SK-N-SH (cell line): Measurements from ENCODE around the gene IRX6. TPM values are rescaled to one million over a fixed set of nuclear protein-coding genes. Genes with fewer than 3 reads are reported as not detected.

Source experiments
- CTCF ChIA-PET: fragments of 300-600, 350-600 bp; formaldehyde crosslinking; extraction: SDS; loops from one replicate; lab custom pipeline; 2021; lab: Yijun Ruan, JAX
- POLR2A ChIA-PET: fragments of 350-600 bp; sonication (Branson Sonifier 250); formaldehyde crosslinking; extraction: SDS; loops from one replicate; lab custom pipeline; 2020; ENCODE audit warnings: antibody characterized with exemption, inconsistent platforms; lab: Yijun Ruan, JAX
- DNase-seq: peaks from one replicate; pipeline ENCODE4 v3.0.0; 2012
- H2AFZ ChIP-seq: fragments of 200-600 bp; sonication (generic); 2 replicates; pipeline ENCODE4 v1.8.1; 2016; ENCODE audit warnings: antibody characterized with exemption, mild to moderate bottlenecking, low read depth
- H3F3A ChIP-seq: fragments of 200-600 bp; sonication (generic); replicated peaks from 2 replicates; pipeline ENCODE3; 2016; ENCODE audit warnings: antibody characterized with exemption, mild to moderate bottlenecking; ENCODE audit not compliant: insufficient read depth
- H3K27ac ChIP-seq, 2 experiments: fragments of 200-500 bp in 1 of 2; fragments of 200-600 bp in 1 of 2; sonication (Bioruptor generic) in 1 of 2; sonication (generic), shearing (Covaris generic) in 1 of 2; 2 replicates each; pipeline versions ENCODE4 v1.5.1 to v1.6.1; 2014 to 2016; ENCODE audit warnings: low read depth in 2 of 2, inconsistent platforms in 1 of 2, low read length in 1 of 2, mild to moderate bottlenecking in 1 of 2, mixed read lengths in 1 of 2
- H3K27me3 ChIP-seq: fragments of 200-600 bp; sonication (generic), shearing (Covaris generic); 2 replicates; pipeline ENCODE4 v1.6.1; 2016; ENCODE audit warnings: mixed run types; ENCODE audit not compliant: insufficient read depth
- H3K36me3 ChIP-seq, 2 experiments: fragments of 200-500 bp in 1 of 2; fragments of 200-600 bp in 1 of 2; sonication (Bioruptor generic) in 1 of 2; sonication (generic) in 1 of 2; replicated peaks in 1 of 2; 2 replicates each; pipeline versions ENCODE3 to v1.5.1; 2014 to 2016; ENCODE audit warnings: low read length in 1 of 2, mild to moderate bottlenecking in 1 of 2; ENCODE audit not compliant: insufficient read depth in 2 of 2, control insufficient read depth in 1 of 2
- H3K4me1 ChIP-seq, 2 experiments: fragments of 200-500 bp in 1 of 2; fragments of 200-600 bp in 1 of 2; sonication (Bioruptor generic) in 1 of 2; sonication (generic), shearing (Covaris generic) in 1 of 2; 2 replicates each; pipeline versions ENCODE4 v1.5.1 to v1.6.1; 2014 to 2016; ENCODE audit warnings: low read depth in 1 of 2, low read length in 1 of 2, mixed run types in 1 of 2; ENCODE audit not compliant: insufficient read depth in 2 of 2, control insufficient read depth in 1 of 2
- H3K4me2 ChIP-seq: fragments of 200-600 bp; sonication (generic), shearing (Covaris generic); 2 replicates; pipeline ENCODE4 v1.6.1; 2017; ENCODE audit warnings: mixed run types
- H3K4me3 ChIP-seq, 2 experiments: fragments of 200-500 bp in 1 of 2; fragments of 200-600 bp in 1 of 2; sonication (Bioruptor generic) in 1 of 2; sonication (generic), shearing (Covaris generic) in 1 of 2; 2 replicates each; pipeline versions ENCODE4 v1.5.1 to v1.8.1; 2014 to 2016; ENCODE audit warnings: low read depth in 2 of 2, inconsistent platforms in 1 of 2, low read length in 1 of 2, mild to moderate bottlenecking in 1 of 2, mixed read lengths in 1 of 2, moderate library complexity in 1 of 2
- H3K79me2 ChIP-seq: fragments of 200-600 bp; sonication (generic); 2 replicates; pipeline ENCODE4 v1.8.1; 2017; ENCODE audit warnings: mild to moderate bottlenecking; ENCODE audit not compliant: insufficient read depth
- H3K9ac ChIP-seq: fragments of 200-600 bp; sonication (generic); 2 replicates; pipeline ENCODE4 v1.6.1; 2017; ENCODE audit warnings: mixed run types
- H3K9me2 ChIP-seq: fragments of 200-600 bp; sonication (generic); 2 replicates; pipeline ENCODE4 v1.6.1; 2017; ENCODE audit warnings: mixed run types
- H3K9me3 ChIP-seq: fragments of 200-600 bp; sonication (generic); 2 replicates; pipeline ENCODE4 v1.6.1; 2017; ENCODE audit warnings: mixed run types, mild to moderate bottlenecking, moderate library complexity
- H4K20me1 ChIP-seq: fragments of 200-600 bp; sonication (generic); 2 replicates; pipeline ENCODE4 v1.6.1; 2017; ENCODE audit warnings: mild to moderate bottlenecking, mixed run types; ENCODE audit not compliant: insufficient read depth
- EZH2phosphoT487 ChIP-seq: fragments of 200-600 bp; sonication (generic); IDR thresholded peaks from 2 replicates; pipeline ENCODE4 v1.6.1; 2017; ENCODE audit warnings: low read depth, mixed run types, mild to moderate bottlenecking, antibody characterized with exemption, moderate library complexity, borderline replicate concordance
- FOXJ3 ChIP-seq: sonication (generic); formaldehyde crosslinking; IDR thresholded peaks from 2 replicates; pipeline ENCODE4 v1.5.1; 2020; ENCODE audit warnings: mild to moderate bottlenecking, missing genetic modification reagents
- FOXM1 ChIP-seq: IDR thresholded peaks from 2 replicates; pipeline ENCODE4 v1.4.0; 2012; ENCODE audit warnings: low read depth, mild to moderate bottlenecking
- GABPA ChIP-seq: IDR thresholded peaks from 2 replicates; pipeline ENCODE4 v1.4.0; 2012; ENCODE audit warnings: low read depth, mild to moderate bottlenecking
- GATA2 ChIP-seq: sonication (generic); formaldehyde crosslinking; IDR thresholded peaks from 2 replicates; pipeline ENCODE4 v1.5.0; 2020; ENCODE audit warnings: mild to moderate bottlenecking, missing genetic modification reagents
- MEF2A ChIP-seq: IDR thresholded peaks from 2 replicates; pipeline ENCODE4 v1.4.0; 2012; ENCODE audit warnings: low read depth, borderline replicate concordance
- POLR2AphosphoS5 ChIP-seq: IDR thresholded peaks from 2 replicates; pipeline ENCODE4 v1.6.1; 2012; ENCODE audit warnings: low read depth, low read length
- RAD21 ChIP-seq: IDR thresholded peaks from 2 replicates; pipeline ENCODE4 v1.6.1; 2012; ENCODE audit warnings: mild to moderate bottlenecking, low read length
- RCOR1 ChIP-seq: fragments of 150-350 bp; IDR thresholded peaks from 2 replicates; pipeline ENCODE4 v1.6.1; 2017; ENCODE audit warnings: antibody characterized with exemption, low read length
- SIN3A ChIP-seq: IDR thresholded peaks from 2 replicates; pipeline ENCODE4 v1.6.1; 2012; ENCODE audit warnings: low read depth, mild to moderate bottlenecking, low read length, moderate library complexity, borderline replicate concordance
- YY1 ChIP-seq: IDR thresholded peaks from 2 replicates; pipeline ENCODE4 v1.4.0; 2012; ENCODE audit warnings: low read depth, mild to moderate bottlenecking
- WGBS: methylation state at CpG from one replicate; pipeline ENCODE4 v1.1.6; 2017; ENCODE audit warnings: low lambda C conversion rate; 5-methylcytosine and 5-hydroxymethylcytosine counted together
- polyA plus RNA-seq, 3 experiments: library from polyadenylated mRNA; depleted of rRNA; stranded (reverse); fragments of >200 nt; gene quantifications; 2 replicates each; pipeline ENCODE4 v1.2.3, GENCODE V29; 2012
- TF ChIP-seq, protein P1 (sequence below): IDR thresholded peaks from 2 replicates; pipeline ENCODE4 v1.4.0; 2012; ENCODE audit warnings: low read depth
- TF ChIP-seq, protein P2 (sequence below): fragments of 150-350 bp; IDR thresholded peaks from 2 replicates; pipeline ENCODE4 v1.6.1; 2017; ENCODE audit warnings: antibody characterized with exemption, low read length, low read depth, borderline replicate concordance
- TF ChIP-seq, protein P3 (sequence below): IDR thresholded peaks from 2 replicates; pipeline ENCODE4; 2012
- TF ChIP-seq, protein P4 (sequence below): IDR thresholded peaks from 2 replicates; pipeline ENCODE4 v1.4.0; 2012; ENCODE audit warnings: low read depth, borderline replicate concordance
- TF ChIP-seq, protein P5 (sequence below): fragments of 150-350 bp; IDR thresholded peaks from 2 replicates; pipeline ENCODE4 v1.6.1; 2016; ENCODE audit warnings: mild to moderate bottlenecking, low read depth, low read length

IRX6 gene
- polyA plus RNA-seq, 1 of the 3 experiments (the other 2 are of a cell fraction) = not detected

DNA sequence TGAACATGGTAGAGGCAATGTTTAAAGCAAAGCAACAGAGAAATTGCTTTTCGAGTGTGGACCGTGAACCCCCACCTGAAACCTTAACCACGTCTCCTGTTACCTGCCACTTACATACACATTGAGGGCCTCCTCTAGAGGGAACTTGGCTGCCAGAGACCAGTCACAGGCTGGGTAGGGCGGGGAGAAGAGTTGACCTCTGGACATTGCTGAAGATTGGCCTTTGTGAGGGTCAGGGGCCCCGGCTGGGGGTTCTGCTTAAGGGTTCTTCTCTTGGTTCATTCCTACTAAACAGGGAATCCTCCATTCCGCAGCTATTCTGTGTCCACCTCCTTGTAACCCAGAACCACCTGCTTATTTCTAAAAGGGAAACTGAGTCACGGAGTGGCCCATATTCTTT lies 53.8 kb downstream of the IRX6 start:
- Histone ChIP-seq H3K36me3 (no peaks in the 10 kb centered on the region), H3K9ac (no peak overlapping the region), H3K4me3 (no peak overlapping the region), H3K79me2 (no peaks in the 10 kb centered on the region), H3K27ac (no peak overlapping the region), H3K4me2 (no peak overlapping the region), H3F3A (no peaks in the 10 kb centered on the region), H3K9me3 (no peaks in the 10 kb centered on the region), H3K9me2 (no peaks in the 10 kb centered on the region), H2AFZ (no peak overlapping the region), H3K27me3 (no peaks in the 10 kb centered on the region), H3K4me1 (peaks cover 0 to 19% of the 10 kb centered on the region in 2 experiments; a peak in 2 of 4 replicates), H4K20me1 (no peaks in the 10 kb centered on the region)
- POLR2A ChIA-PET = no interaction called here
- CTCF ChIA-PET = no interaction called here
- DNase-seq = no peak
- 50% methylated on average over 7 of the region's 7 CpGs for WGBS
- TF ChIP-seq MEF2A (no peak), RAD21 (no peak), YY1 (no peak), EZH2phosphoT487 (no peak), POLR2AphosphoS5 (no peak), GABPA (no peak), FOXM1 (no peak), SIN3A (no peak), RCOR1 (no peak), GATA2 (CRISPR knock-in tag) (no peak), FOXJ3 (no peak)
- TF ChIP-seq, protein P1, sequence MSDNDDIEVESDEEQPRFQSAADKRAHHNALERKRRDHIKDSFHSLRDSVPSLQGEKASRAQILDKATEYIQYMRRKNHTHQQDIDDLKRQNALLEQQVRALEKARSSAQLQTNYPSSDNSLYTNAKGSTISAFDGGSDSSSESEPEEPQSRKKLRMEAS = no peak
- TF ChIP-seq, protein P2, sequence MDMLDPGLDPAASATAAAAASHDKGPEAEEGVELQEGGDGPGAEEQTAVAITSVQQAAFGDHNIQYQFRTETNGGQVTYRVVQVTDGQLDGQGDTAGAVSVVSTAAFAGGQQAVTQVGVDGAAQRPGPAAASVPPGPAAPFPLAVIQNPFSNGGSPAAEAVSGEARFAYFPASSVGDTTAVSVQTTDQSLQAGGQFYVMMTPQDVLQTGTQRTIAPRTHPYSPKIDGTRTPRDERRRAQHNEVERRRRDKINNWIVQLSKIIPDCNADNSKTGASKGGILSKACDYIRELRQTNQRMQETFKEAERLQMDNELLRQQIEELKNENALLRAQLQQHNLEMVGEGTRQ = no peak
- TF ChIP-seq, protein P3, sequence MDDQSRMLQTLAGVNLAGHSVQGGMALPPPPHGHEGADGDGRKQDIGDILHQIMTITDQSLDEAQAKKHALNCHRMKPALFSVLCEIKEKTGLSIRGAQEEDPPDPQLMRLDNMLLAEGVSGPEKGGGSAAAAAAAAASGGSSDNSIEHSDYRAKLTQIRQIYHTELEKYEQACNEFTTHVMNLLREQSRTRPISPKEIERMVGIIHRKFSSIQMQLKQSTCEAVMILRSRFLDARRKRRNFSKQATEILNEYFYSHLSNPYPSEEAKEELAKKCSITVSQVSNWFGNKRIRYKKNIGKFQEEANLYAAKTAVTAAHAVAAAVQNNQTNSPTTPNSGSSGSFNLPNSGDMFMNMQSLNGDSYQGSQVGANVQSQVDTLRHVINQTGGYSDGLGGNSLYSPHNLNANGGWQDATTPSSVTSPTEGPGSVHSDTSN = no peak
- TF ChIP-seq, protein P4, sequence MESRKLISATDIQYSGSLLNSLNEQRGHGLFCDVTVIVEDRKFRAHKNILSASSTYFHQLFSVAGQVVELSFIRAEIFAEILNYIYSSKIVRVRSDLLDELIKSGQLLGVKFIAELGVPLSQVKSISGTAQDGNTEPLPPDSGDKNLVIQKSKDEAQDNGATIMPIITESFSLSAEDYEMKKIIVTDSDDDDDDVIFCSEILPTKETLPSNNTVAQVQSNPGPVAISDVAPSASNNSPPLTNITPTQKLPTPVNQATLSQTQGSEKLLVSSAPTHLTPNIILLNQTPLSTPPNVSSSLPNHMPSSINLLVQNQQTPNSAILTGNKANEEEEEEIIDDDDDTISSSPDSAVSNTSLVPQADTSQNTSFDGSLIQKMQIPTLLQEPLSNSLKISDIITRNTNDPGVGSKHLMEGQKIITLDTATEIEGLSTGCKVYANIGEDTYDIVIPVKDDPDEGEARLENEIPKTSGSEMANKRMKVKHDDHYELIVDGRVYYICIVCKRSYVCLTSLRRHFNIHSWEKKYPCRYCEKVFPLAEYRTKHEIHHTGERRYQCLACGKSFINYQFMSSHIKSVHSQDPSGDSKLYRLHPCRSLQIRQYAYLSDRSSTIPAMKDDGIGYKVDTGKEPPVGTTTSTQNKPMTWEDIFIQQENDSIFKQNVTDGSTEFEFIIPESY = no peak
- TF ChIP-seq, protein P5, sequence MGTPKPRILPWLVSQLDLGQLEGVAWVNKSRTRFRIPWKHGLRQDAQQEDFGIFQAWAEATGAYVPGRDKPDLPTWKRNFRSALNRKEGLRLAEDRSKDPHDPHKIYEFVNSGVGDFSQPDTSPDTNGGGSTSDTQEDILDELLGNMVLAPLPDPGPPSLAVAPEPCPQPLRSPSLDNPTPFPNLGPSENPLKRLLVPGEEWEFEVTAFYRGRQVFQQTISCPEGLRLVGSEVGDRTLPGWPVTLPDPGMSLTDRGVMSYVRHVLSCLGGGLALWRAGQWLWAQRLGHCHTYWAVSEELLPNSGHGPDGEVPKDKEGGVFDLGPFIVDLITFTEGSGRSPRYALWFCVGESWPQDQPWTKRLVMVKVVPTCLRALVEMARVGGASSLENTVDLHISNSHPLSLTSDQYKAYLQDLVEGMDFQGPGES = no peak
